Mesendoderm (in vitro differentiated cells): ENCODE results near the gene ERH.

Experiments used
- DNase-seq: peaks from one replicate; pipeline ENCODE4 v3.0.0; 2013
- H2AK5ac ChIP-seq: 2 replicates; pipeline ENCODE4 v1.6.1; 2013; ENCODE audit warnings: low read length, inconsistent platforms
- H2BK120ac ChIP-seq: 2 replicates; pipeline ENCODE4 v1.6.1; 2013; ENCODE audit warnings: low read depth, mild to moderate bottlenecking, low read length, moderate library complexity, mixed read lengths
- H2BK15ac ChIP-seq: replicated peaks from 2 replicates; pipeline ENCODE4 v1.6.1; 2013; ENCODE audit warnings: low read depth, mild to moderate bottlenecking, moderate library complexity
- H2BK5ac ChIP-seq: 2 replicates; pipeline ENCODE4 v1.6.1; 2013; ENCODE audit warnings: low read length, inconsistent platforms
- H3K18ac ChIP-seq: 2 replicates; pipeline ENCODE4 v1.6.1; 2013; ENCODE audit warnings: mild to moderate bottlenecking, low read length, mixed read lengths
- H3K23ac ChIP-seq: one replicate; pipeline ENCODE4 v1.6.1; 2013; ENCODE audit warnings: low read length
- H3K27ac ChIP-seq: 2 replicates; pipeline ENCODE4 v1.5.1; 2013; ENCODE audit warnings: low read depth, mild to moderate bottlenecking, inconsistent platforms, low read length, moderate library complexity
- H3K27me3 ChIP-seq: 2 replicates; pipeline ENCODE4 v1.6.1; 2013; ENCODE audit warnings: low read length, control low read depth, mild to moderate bottlenecking, inconsistent platforms; ENCODE audit not compliant: insufficient read depth, poor library complexity
- H3K36me3 ChIP-seq: 2 replicates; pipeline ENCODE4 v1.6.1; 2013; ENCODE audit warnings: low read length, inconsistent platforms; ENCODE audit not compliant: control insufficient read depth, insufficient read depth
- H3K4ac ChIP-seq: one replicate; pipeline ENCODE4 v1.6.1; 2013; ENCODE audit warnings: low read depth, mild to moderate bottlenecking, low read length, moderate library complexity
- H3K4me1 ChIP-seq: 2 replicates; pipeline ENCODE4 v1.6.1; 2013; ENCODE audit warnings: low read depth, low read length, inconsistent platforms; ENCODE audit not compliant: control insufficient read depth
- H3K4me2 ChIP-seq: 2 replicates; pipeline ENCODE4 v1.6.1; 2013; ENCODE audit warnings: low read length
- H3K4me3 ChIP-seq: 2 replicates; pipeline ENCODE4 v1.5.1; 2013; ENCODE audit warnings: mild to moderate bottlenecking, low read length
- H3K56ac ChIP-seq: one replicate; pipeline ENCODE4 v1.6.1; 2013; ENCODE audit warnings: low read length
- H3K79me1 ChIP-seq: 2 replicates; pipeline ENCODE4 v1.6.1; 2013; ENCODE audit warnings: low read length, inconsistent platforms
- H3K79me2 ChIP-seq: 2 replicates; pipeline ENCODE4 v1.6.1; 2013; ENCODE audit warnings: mild to moderate bottlenecking, low read length; ENCODE audit not compliant: control insufficient read depth, insufficient read depth
- H3K9ac ChIP-seq: 2 replicates; pipeline ENCODE4 v1.6.1; 2013; ENCODE audit warnings: low read length, inconsistent platforms
- H4K5ac ChIP-seq: one replicate; pipeline ENCODE4 v1.6.1; 2013; ENCODE audit warnings: low read length
- H4K8ac ChIP-seq: one replicate; pipeline ENCODE4 v1.6.1; 2013; ENCODE audit warnings: low read depth, mild to moderate bottlenecking, control low read depth, low read length, moderate library complexity
- WGBS: extraction: QIAGEN DNeasy Blood & Tissue Kit; methylation state at CpG from one replicate; pipeline ENCODE4 v1.1.7; 2013; ENCODE audit warnings: low lambda C conversion rate, missing lambda C conversion rate; ENCODE audit not compliant: insufficient coverage; ENCODE audit errors: extremely low coverage; 5-methylcytosine and 5-hydroxymethylcytosine counted together

ERH gene

GRCh38 chr14:69404478-69404877 is 6.4 kb upstream of the ERH start:
- H4K8ac ChIP-seq: no peak overlapping the region
- H3K18ac ChIP-seq: no peak overlapping the region
- no CpG with 5 or more reads among the region's 3 CpGs for WGBS

GRCh38 chr14:69401841-69402240 is 3.7 kb upstream of the ERH start:
- H3K4me1 ChIP-seq: peaks cover 5% of the 10 kb centered on the region
- no peak overlapping the region for H2BK120ac ChIP-seq
- no peak overlapping the region for H3K56ac ChIP-seq
- H2AK5ac ChIP-seq: no peak overlapping the region
- H3K36me3 ChIP-seq: no peaks in the 10 kb centered on the region
- H2BK15ac ChIP-seq: no peak overlapping the region
- H3K4me2 ChIP-seq: no peak overlapping the region
- no peak overlapping the region for H3K4ac ChIP-seq
- H3K4me3 ChIP-seq: no peak overlapping the region
- H4K8ac ChIP-seq: no peak overlapping the region
- H3K27me3 ChIP-seq: no peaks in the 10 kb centered on the region
- no peak overlapping the region for H3K27ac ChIP-seq
- H3K23ac ChIP-seq: no peak overlapping the region
- no peak overlapping the region for H3K18ac ChIP-seq
- no CpG with 5 or more reads among the region's 2 CpGs for WGBS
- peaks cover 32% of the 10 kb centered on the region for H3K79me2 ChIP-seq
- no peak overlapping the region for H2BK5ac ChIP-seq
- H4K5ac ChIP-seq: no peak overlapping the region
- no peak overlapping the region for H3K9ac ChIP-seq
- peaks cover 16% of the 10 kb centered on the region for H3K79me1 ChIP-seq
- DNase-seq: no peak

More at GRCh38 chr14:69404478-69404877, 6.4 kb upstream of the ERH start:
- H3K27ac ChIP-seq: no peak overlapping the region
- no peaks in the 10 kb centered on the region for H3K36me3 ChIP-seq
- no peak overlapping the region for H3K56ac ChIP-seq
- no peak overlapping the region for H2AK5ac ChIP-seq
- no peak overlapping the region for H4K5ac ChIP-seq
- H2BK15ac ChIP-seq: no peak overlapping the region
- H3K4me3 ChIP-seq: no peak overlapping the region
- no peak overlapping the region for H3K4ac ChIP-seq
- H3K27me3 ChIP-seq: no peaks in the 10 kb centered on the region
- H2BK120ac ChIP-seq: no peak overlapping the region
- H3K4me2 ChIP-seq: no peak overlapping the region
- peaks cover 13% of the 10 kb centered on the region for H3K79me1 ChIP-seq
- H2BK5ac ChIP-seq: no peak overlapping the region
- peaks cover 5% of the 10 kb centered on the region for H3K4me1 ChIP-seq
- no peak overlapping the region for H3K9ac ChIP-seq
- H3K23ac ChIP-seq: no peak overlapping the region
- peaks cover 18% of the 10 kb centered on the region for H3K79me2 ChIP-seq
- no peak for DNase-seq

DNA sequence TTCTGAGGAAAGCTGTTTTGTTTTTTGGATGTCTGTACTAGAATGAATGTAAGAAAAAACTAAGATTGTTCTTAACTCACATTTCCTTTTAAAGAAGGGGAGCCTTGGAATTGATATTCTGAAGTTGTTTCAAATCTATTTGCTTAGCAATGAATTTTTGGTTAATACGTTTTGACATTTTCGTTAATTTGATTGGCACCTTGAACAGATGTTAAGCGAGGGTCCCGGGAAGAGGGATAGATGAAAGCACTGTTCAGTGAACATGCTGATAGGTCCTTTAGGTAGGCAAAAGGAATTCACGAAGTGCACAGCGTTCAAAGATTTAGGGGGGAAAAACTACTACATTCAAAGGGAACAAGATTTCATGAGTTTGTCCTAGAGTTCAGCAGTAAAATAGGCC is 2.1 kb upstream of the ERH start:
- peak overlapping the region; percentile 7 for H3K4me2 ChIP-seq
- H3K4ac ChIP-seq: no peak overlapping the region
- no peak overlapping the region for H3K18ac ChIP-seq
- H3K36me3 ChIP-seq: no peaks in the 10 kb centered on the region
- H4K8ac ChIP-seq: no peak overlapping the region
- H2BK15ac ChIP-seq: no peak overlapping the region
- peaks cover 48% of the 10 kb centered on the region for H3K79me2 ChIP-seq
- H2BK5ac ChIP-seq: no peak overlapping the region
- H3K79me1 ChIP-seq: peaks cover 16% of the 10 kb centered on the region
- H3K56ac ChIP-seq: no peak overlapping the region
- H3K4me3 ChIP-seq: no peak overlapping the region
- H2BK120ac ChIP-seq: no peak overlapping the region
- no peak overlapping the region for H2AK5ac ChIP-seq
- H3K9ac ChIP-seq: peak overlapping the region; percentile 25
- H3K27ac ChIP-seq: no peak overlapping the region
- H3K4me1 ChIP-seq: peaks cover 5% of the 10 kb centered on the region
- no peak overlapping the region for H3K23ac ChIP-seq
- no peak for DNase-seq
- H4K5ac ChIP-seq: no peak overlapping the region
- no peaks in the 10 kb centered on the region for H3K27me3 ChIP-seq
- no CpG with 5 or more reads among the region's 6 CpGs for WGBS

DNA sequence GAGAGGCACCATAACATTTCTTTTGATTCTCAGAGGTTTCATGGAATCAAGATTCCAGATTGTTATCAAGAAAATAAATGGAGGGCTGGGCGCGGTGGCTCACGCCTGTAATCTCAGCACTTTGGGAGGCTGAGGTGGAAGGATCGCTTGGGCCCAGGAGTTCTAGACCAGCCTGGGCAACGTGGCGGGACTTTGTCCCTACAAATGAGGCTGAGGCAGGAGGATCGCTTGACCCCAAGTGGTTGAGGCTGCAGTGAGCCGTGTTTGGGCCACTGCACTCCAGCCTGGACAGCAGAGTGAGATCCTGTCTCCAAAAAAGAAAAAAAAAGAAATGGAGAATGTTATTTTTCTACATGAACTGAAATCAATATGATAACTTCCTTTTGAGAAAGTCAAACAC is 1.7 kb upstream of the ERH start:
- H3K27me3 ChIP-seq: no peaks in the 10 kb centered on the region
- no peak overlapping the region for H3K4me3 ChIP-seq
- H3K79me1 ChIP-seq: peaks cover 16% of the 10 kb centered on the region
- peak overlapping the region; percentile 23 for H3K9ac ChIP-seq
- H3K4me1 ChIP-seq: peaks cover 5% of the 10 kb centered on the region
- H4K8ac ChIP-seq: no peak overlapping the region
- no CpG with 5 or more reads among the region's 8 CpGs for WGBS
- H2BK15ac ChIP-seq: no peak overlapping the region
- no peak for DNase-seq
- H3K23ac ChIP-seq: no peak overlapping the region
- H3K27ac ChIP-seq: no peak overlapping the region
- H4K5ac ChIP-seq: no peak overlapping the region
- peaks cover 50% of the 10 kb centered on the region for H3K79me2 ChIP-seq
- no peak overlapping the region for H3K18ac ChIP-seq
- H3K4me2 ChIP-seq: peak overlapping the region; percentile 24
- no peak overlapping the region for H2BK120ac ChIP-seq
- H3K36me3 ChIP-seq: no peaks in the 10 kb centered on the region
- no peak overlapping the region for H3K56ac ChIP-seq
- no peak overlapping the region for H2AK5ac ChIP-seq
- no peak overlapping the region for H3K4ac ChIP-seq
- H2BK5ac ChIP-seq: no peak overlapping the region

DNA sequence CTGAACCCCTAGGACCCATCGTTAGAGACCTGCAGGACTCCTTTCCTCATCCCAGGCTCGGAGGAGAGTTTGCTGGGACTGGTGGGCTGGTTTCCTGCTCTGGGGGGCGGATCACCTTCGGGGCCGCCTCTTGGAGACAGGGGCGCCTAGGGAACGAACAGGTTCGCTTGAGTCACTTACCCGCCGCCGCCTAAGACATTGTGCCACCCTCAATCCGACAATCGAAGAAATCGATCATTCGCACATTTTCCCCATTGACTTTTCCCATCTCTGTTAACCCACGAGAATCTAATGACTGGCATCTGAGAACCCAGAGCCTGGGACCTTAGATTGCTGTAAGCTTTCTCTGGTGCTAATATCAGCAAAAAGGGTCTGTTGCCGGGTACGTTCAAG is 715 bp upstream of the ERH start:
- Histone ChIP-seq H3K79me1 (peaks cover 14% of the 10 kb centered on the region), H3K27me3 (no peaks in the 10 kb centered on the region), H3K27ac (peak overlapping the region; percentile 55), H3K4me1 (peaks cover 5% of the 10 kb centered on the region), H4K8ac (peak overlapping the region; percentile 81), H3K4me2 (peak overlapping the region; percentile 85), H3K18ac (no peak overlapping the region), H3K4me3 (peak overlapping the region; percentile 75), H2BK120ac (no peak overlapping the region), H4K5ac (no peak overlapping the region), H3K9ac (peak overlapping the region; percentile 78), H3K36me3 (no peaks in the 10 kb centered on the region), H2BK15ac (no peak overlapping the region), H3K79me2 (peaks cover 53% of the 10 kb centered on the region), H3K4ac (peak overlapping the region; percentile 92), H3K56ac (peak overlapping the region; percentile 91), H3K23ac (no peak overlapping the region), H2AK5ac (no peak overlapping the region), H2BK5ac (peak overlapping the region; percentile 5)
- no CpG with 5 or more reads among the region's 18 CpGs for WGBS
- no peak for DNase-seq

GRCh38 chr14:69395929-69396328 is 2.2 kb downstream of the ERH start:
- no peak for DNase-seq
- no peak overlapping the region for H3K27ac ChIP-seq
- H3K36me3 ChIP-seq: peaks cover 3% of the 10 kb centered on the region
- H3K4me3 ChIP-seq: no peak overlapping the region
- H3K4me1 ChIP-seq: peaks cover 3% of the 10 kb centered on the region
- H3K79me2 ChIP-seq: peaks cover 71% of the 10 kb centered on the region
- no peak overlapping the region for H4K5ac ChIP-seq
- no peak overlapping the region for H2AK5ac ChIP-seq
- no peak overlapping the region for H4K8ac ChIP-seq
- no peak overlapping the region for H2BK15ac ChIP-seq
- no peak overlapping the region for H3K18ac ChIP-seq
- no peak overlapping the region for H3K9ac ChIP-seq
- no peak overlapping the region for H2BK5ac ChIP-seq
- no peak overlapping the region for H3K56ac ChIP-seq
- WGBS: no CpG with 5 or more reads among the region's 4 CpGs
- no peak overlapping the region for H3K4ac ChIP-seq
- no peak overlapping the region for H2BK120ac ChIP-seq
- H3K23ac ChIP-seq: no peak overlapping the region
- H3K4me2 ChIP-seq: no peak overlapping the region
- peaks cover 20% of the 10 kb centered on the region for H3K79me1 ChIP-seq
- H3K27me3 ChIP-seq: no peaks in the 10 kb centered on the region
